Tibial nerve (tissue), 3 donors: ENCODE results near the gene TP73.

Source experiments
- POLR2A ChIP-seq, 2 donors: fragments of 450-650 bp; IDR thresholded peaks; one replicate each; pipeline ENCODE4 v1.6.1; 2017; ENCODE audit warnings: antibody characterized with exemption in 2 of 2, mild to moderate bottlenecking in 2 of 2, moderate library complexity in 2 of 2
- TF ChIP-seq, protein P1 (sequence below), 5 experiments: fragments of 200-600 bp in 3 of 5; fragments of 450-650 bp in 2 of 5; sonication (generic) in 3 of 5; IDR thresholded peaks; one replicate each; pipeline ENCODE4 v1.5.1; 2016 to 2019; ENCODE audit warnings: antibody characterized with exemption in 5 of 5, mild to moderate bottlenecking in 3 of 5, moderate library complexity in 2 of 5

DNA sequence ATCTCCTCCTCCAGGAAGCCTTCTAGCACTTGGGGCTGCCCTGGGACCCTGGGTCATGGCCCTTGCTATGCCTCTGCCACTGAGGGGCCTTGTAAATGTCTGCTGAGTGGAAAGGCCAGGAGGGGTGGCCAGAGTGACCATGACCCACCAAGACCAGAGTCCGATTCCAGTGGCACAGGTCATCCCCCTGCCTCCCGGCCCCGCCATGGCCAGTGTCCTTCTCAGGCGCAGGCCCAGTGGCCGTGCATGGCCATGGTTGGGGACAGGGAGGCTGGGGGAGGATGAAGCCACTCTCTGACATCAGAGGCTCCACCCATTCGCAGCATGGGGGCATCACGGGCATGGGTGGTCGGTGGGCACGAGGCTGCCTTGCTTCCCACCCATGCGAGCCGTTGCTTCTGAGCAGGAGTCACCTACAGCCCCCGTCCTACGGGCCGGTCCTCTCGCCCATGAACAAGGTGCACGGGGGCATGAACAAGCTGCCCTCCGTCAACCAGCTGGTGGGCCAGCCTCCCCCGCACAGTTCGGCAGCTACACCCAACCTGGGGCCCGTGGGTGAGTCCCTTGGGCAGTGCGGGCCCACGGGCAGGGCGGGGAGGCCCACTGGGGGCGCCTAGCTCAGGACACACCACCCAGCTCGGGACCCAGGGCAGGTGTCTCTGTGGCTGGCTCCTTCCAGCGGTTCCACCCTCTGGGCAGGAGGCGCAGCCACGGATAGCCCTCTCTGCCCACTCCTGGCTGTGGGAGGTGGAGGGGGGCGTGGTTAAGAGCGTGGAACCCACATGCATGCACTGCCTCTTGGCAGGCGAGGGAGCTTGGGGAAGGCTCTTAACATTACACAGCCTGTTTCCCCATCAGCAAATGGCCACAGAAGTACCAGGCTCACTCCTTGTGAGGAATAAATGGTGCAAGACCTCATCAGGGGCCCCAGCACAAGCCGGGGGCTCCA is 77.6 kb downstream of the TP73 start:
- TF ChIP-seq, protein P1, sequence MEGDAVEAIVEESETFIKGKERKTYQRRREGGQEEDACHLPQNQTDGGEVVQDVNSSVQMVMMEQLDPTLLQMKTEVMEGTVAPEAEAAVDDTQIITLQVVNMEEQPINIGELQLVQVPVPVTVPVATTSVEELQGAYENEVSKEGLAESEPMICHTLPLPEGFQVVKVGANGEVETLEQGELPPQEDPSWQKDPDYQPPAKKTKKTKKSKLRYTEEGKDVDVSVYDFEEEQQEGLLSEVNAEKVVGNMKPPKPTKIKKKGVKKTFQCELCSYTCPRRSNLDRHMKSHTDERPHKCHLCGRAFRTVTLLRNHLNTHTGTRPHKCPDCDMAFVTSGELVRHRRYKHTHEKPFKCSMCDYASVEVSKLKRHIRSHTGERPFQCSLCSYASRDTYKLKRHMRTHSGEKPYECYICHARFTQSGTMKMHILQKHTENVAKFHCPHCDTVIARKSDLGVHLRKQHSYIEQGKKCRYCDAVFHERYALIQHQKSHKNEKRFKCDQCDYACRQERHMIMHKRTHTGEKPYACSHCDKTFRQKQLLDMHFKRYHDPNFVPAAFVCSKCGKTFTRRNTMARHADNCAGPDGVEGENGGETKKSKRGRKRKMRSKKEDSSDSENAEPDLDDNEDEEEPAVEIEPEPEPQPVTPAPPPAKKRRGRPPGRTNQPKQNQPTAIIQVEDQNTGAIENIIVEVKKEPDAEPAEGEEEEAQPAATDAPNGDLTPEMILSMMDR (IDR thresholded peaks at IDR 0.05), result no peak
- TF ChIP-seq POLR2A (IDR thresholded peaks at IDR 0.05), result no peak
